OCI-LY7 (cell line): Measurements from ENCODE around the gene CS. TPM values are rescaled to one million over a fixed set of nuclear protein-coding genes. Genes with fewer than 3 reads are reported as not detected.

Experiments
- BruUV-seq: library from RNA; stranded (reverse); fragments of 400-500 nt; replicated peaks from 2 replicates; lab custom pipeline; 2021; lab: Mats Ljungman, UMichigan
- CTCF ChIA-PET: fragments of 300-600 bp; sonication (Branson Sonifier 250); formaldehyde crosslinking; loops from one replicate; lab custom pipeline; 2022; ENCODE audit warnings: antibody characterized with exemption; ENCODE audit not compliant: unreplicated experiment; lab: Charles Lee
- POLR2A ChIA-PET: fragments of 300-600 bp; sonication (Branson Sonifier 250); formaldehyde crosslinking; loops from one replicate; lab custom pipeline; 2022; ENCODE audit warnings: antibody characterized with exemption; lab: Charles Lee
- DNase-seq: peaks from one replicate; pipeline ENCODE4 v3.0.0-alpha.2; 2015; ENCODE audit warnings: low spot score
- H2AFZ ChIP-seq: fragments of 200-600 bp; sonication (generic), shearing (Covaris generic); 2 replicates; pipeline ENCODE4 v1.6.1; 2014; ENCODE audit warnings: mild to moderate bottlenecking, antibody characterized with exemption, low read length, moderate library complexity
- H3K27ac ChIP-seq: fragments of 200-600 bp; sonication (generic); 2 replicates; pipeline ENCODE4 v1.5.1; 2014; ENCODE audit warnings: mixed run types, low read depth, mild to moderate bottlenecking, moderate library complexity, low read length, inconsistent platforms; ENCODE audit not compliant: poor library complexity, severe bottlenecking
- H3K36me3 ChIP-seq: fragments of 200-600 bp; sonication (generic); 2 replicates; pipeline ENCODE4 v1.6.1; 2014; ENCODE audit warnings: mild to moderate bottlenecking, antibody characterized with exemption, low read length, moderate library complexity, mixed read lengths; ENCODE audit not compliant: insufficient read depth
- H3K4me1 ChIP-seq: fragments of 200-600 bp; sonication (generic); 2 replicates; pipeline ENCODE4 v1.5.1; 2014; ENCODE audit warnings: mild to moderate bottlenecking, low read length; ENCODE audit not compliant: insufficient read depth, poor library complexity, severe bottlenecking
- H3K4me2 ChIP-seq: fragments of 200-600 bp; sonication (generic); 2 replicates; pipeline ENCODE4 v1.6.1; 2014; ENCODE audit warnings: mild to moderate bottlenecking, low read length
- H3K4me3 ChIP-seq: fragments of 200-600 bp; sonication (generic); 2 replicates; pipeline ENCODE4 v1.5.1; 2014; ENCODE audit warnings: mild to moderate bottlenecking, low read depth, low read length; ENCODE audit not compliant: poor library complexity, severe bottlenecking
- H3K79me2 ChIP-seq: fragments of 200-600 bp; sonication (generic); 2 replicates; pipeline ENCODE4 v1.6.1; 2016; ENCODE audit warnings: low read depth, mild to moderate bottlenecking, low read length, moderate library complexity, mixed read lengths; ENCODE audit not compliant: insufficient read depth
- H3K9me2 ChIP-seq: fragments of 200-600 bp; sonication (generic); 2 replicates; pipeline ENCODE4 v1.6.1; 2016; ENCODE audit warnings: mild to moderate bottlenecking, low read length, mixed read lengths; ENCODE audit not compliant: insufficient read depth
- H3K9me3 ChIP-seq: fragments of 200-600 bp; sonication (generic); 2 replicates; pipeline ENCODE4 v1.6.1; 2014; ENCODE audit warnings: mild to moderate bottlenecking, mixed run types, low read length, mixed read lengths
- H4K20me1 ChIP-seq: fragments of 200-600 bp; sonication (generic); 2 replicates; pipeline ENCODE4 v1.6.1; 2014; ENCODE audit warnings: mild to moderate bottlenecking, antibody characterized with exemption, low read length, moderate library complexity, mixed read lengths; ENCODE audit not compliant: insufficient read depth
- CTCF ChIP-seq: fragments of 200-600 bp; sonication (generic); conservative IDR thresholded peaks from 2 replicates; pipeline ENCODE4 v1.5.1; 2014; ENCODE audit warnings: mild to moderate bottlenecking, antibody characterized with exemption, low read length, moderate library complexity, mixed read lengths
- EZH2phosphoT487 ChIP-seq: fragments of 200-600 bp; sonication (generic); IDR thresholded peaks from 2 replicates; pipeline ENCODE4 v1.6.1; 2018; ENCODE audit warnings: low read depth, borderline replicate concordance, mild to moderate bottlenecking, mixed run types, antibody characterized with exemption, low read length, moderate library complexity, mixed read lengths
- intact Hi-C: fragments of 100-400 bp; cut with micrococcal nuclease; formaldehyde crosslinking; loops from one replicate; pipeline ENCODE4 v1.10.0; 2022; ENCODE audit not compliant: unreplicated experiment
- total RNA-seq, 2 experiments: library from RNA; depleted of rRNA in 1 of 2; stranded (reverse); fragments of >200 nt in 1 of 2; shearing (Covaris generic) in 1 of 2; gene quantifications; 2 replicates each; pipeline ENCODE4 v1.2.3, GENCODE V29; 2014 to 2022

Gene CS
- total RNA-seq, 2 experiments from 2014 or later = 154 to 262 TPM

- no peak for DNase-seq
- Histone ChIP-seq H3K4me3 (no peak overlapping the region), H3K27ac (no peak overlapping the region), H2AFZ (no peak overlapping the region), H4K20me1 (no peaks in the 10 kb centered on the region), H3K79me2 (peaks cover 12% of the 10 kb centered on the region; the same call in 1 of the 2 replicates), H3K9me2 (no peaks in the 10 kb centered on the region), H3K9me3 (no peaks in the 10 kb centered on the region), H3K4me1 (peaks cover 30% of the 10 kb centered on the region), H3K36me3 (peaks cover 50% of the 10 kb centered on the region), H3K4me2 (no peak overlapping the region)
- TF ChIP-seq EZH2phosphoT487 (no peak), CTCF (no peak)
- BruUV-seq = no TSS peak
- CTCF ChIA-PET = interaction anchor here (0.6 to 1.5 kb wide), 2 partner anchors 11 to 159 kb away, joined by 4 read pairs; no protein-coding TSS in a partner anchor
- POLR2A ChIA-PET = interaction anchor here (0.8 to 1.0 kb wide), 2 partner anchors 117 to 155 kb away, joined by 3 read pairs; no protein-coding TSS in a partner anchor
- intact Hi-C loops = no loop called here
Measured at GRCh38 chr12:56304872-56305590, 4.9 kb upstream of the CS start.

GRCh38 chr12:56304276-56304675 is 4.1 kb upstream of the CS start:
- TF ChIP-seq CTCF (no peak), EZH2phosphoT487 (no peak)
- DNase-seq = no peak
- no peak overlapping the region for H3K4me3 ChIP-seq
- ChIA-PET POLR2A (no interaction called here), CTCF (interaction anchor here (1.5 kb wide), 1 partner anchor 160 kb away, joined by 4 read pairs; no protein-coding TSS in a partner anchor)
- H2AFZ ChIP-seq = no peak overlapping the region
- intact Hi-C loops = no loop called here
- no peaks in the 10 kb centered on the region for H3K9me2 ChIP-seq
- H3K27ac ChIP-seq = no peak overlapping the region
- H4K20me1 ChIP-seq = 0 out of 2 replicates have a peak, but pooled peaks cover under 1% of the 10 kb centered on the region
- H3K4me2 ChIP-seq = no peak overlapping the region
- H3K4me1 ChIP-seq = peaks cover 30% of the 10 kb centered on the region
- peaks cover 18% of the 10 kb centered on the region for H3K79me2 ChIP-seq
- no peaks in the 10 kb centered on the region for H3K9me3 ChIP-seq
- BruUV-seq = no TSS peak
- peaks cover 45% of the 10 kb centered on the region; the same call in 1 of the 2 replicates for H3K36me3 ChIP-seq
